ENCODE results near the gene TTC36.
"Not testable (repeated sequence)": the region's sequence is repeated elsewhere in the genome, so short reads cannot be mapped to it uniquely, and the experiment has no call there.

DNA sequence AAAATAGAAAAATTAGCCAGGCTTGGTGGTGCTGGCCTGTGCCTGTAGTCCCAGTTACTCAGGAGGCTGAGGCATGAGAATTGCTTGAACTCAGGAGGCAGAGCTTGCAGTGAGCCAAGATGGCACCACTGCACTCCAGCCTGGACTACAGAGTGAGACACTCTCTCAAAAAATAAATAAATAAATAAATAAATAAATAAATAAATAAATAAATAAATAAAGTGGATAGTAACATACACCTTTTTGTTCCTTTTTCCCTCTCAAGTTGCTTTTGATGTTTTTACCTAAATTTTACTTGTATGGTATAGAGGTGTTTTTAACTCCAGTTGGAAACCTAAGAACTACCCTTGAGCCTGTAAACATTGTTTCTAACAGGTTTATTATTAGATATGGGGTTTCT lies 50.7 kb downstream of the TTC36 start:
- TF ChIP-seq, protein P1, sequence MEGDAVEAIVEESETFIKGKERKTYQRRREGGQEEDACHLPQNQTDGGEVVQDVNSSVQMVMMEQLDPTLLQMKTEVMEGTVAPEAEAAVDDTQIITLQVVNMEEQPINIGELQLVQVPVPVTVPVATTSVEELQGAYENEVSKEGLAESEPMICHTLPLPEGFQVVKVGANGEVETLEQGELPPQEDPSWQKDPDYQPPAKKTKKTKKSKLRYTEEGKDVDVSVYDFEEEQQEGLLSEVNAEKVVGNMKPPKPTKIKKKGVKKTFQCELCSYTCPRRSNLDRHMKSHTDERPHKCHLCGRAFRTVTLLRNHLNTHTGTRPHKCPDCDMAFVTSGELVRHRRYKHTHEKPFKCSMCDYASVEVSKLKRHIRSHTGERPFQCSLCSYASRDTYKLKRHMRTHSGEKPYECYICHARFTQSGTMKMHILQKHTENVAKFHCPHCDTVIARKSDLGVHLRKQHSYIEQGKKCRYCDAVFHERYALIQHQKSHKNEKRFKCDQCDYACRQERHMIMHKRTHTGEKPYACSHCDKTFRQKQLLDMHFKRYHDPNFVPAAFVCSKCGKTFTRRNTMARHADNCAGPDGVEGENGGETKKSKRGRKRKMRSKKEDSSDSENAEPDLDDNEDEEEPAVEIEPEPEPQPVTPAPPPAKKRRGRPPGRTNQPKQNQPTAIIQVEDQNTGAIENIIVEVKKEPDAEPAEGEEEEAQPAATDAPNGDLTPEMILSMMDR (conservative IDR thresholded peaks at IDR 0.05; ENCODE audit: low read length): not testable (repeated sequence)
- TF ChIP-seq EZH2phosphoT487 (IDR thresholded peaks at IDR 0.05; ENCODE audit: borderline replicate concordance): not testable (repeated sequence)

Data from Loucy (cell line).